DMS153 (cell line): ENCODE measurements around the gene SHISA9.

ENCODE experiments used
- DNase-seq: peaks from one replicate; lab custom pipeline; 2025; lab: John Stamatoyannopoulos, UW

Gene SHISA9

GRCh38 chr16:13021996-13022395, 120.6 kb downstream of the SHISA9 start:
- DNase-seq: no peak

- DNase-seq: no peak
These were observed 128.4 kb downstream of the SHISA9 start for GRCh38 chr16:13029786-13030185.

GRCh38 chr16:13030769-13031168, 129.4 kb downstream of the SHISA9 start:
- no peak for DNase-seq

GRCh38 chr16:13032911-13033310, 131.5 kb downstream of the SHISA9 start:
- DNase-seq: no peak

GRCh38 chr16:13036600-13036999, 135.2 kb downstream of the SHISA9 start:
- no peak for DNase-seq

GRCh38 chr16:13038591-13038990, 137.2 kb downstream of the SHISA9 start:
- DNase-seq: no peak

GRCh38 chr16:13039526-13039925, 138.1 kb downstream of the SHISA9 start:
- DNase-seq: no peak

GRCh38 chr16:13041180-13041579, 139.8 kb downstream of the SHISA9 start:
- no peak for DNase-seq

GRCh38 chr16:13041646-13042290, 140.4 kb downstream of the SHISA9 start:
- no peak for DNase-seq

GRCh38 chr16:13042291-13042685, 140.9 kb downstream of the SHISA9 start:
- no peak for DNase-seq

- no peak for DNase-seq
These were observed 144.8 kb downstream of the SHISA9 start for GRCh38 chr16:13046061-13046821.

- DNase-seq: no peak
These were observed 145.9 kb downstream of the SHISA9 start for GRCh38 chr16:13047276-13047675.

- DNase-seq: no peak
These were observed 148.3 kb downstream of the SHISA9 start for GRCh38 chr16:13049688-13050087.

GRCh38 chr16:13052431-13052830, 151.0 kb downstream of the SHISA9 start:
- no peak for DNase-seq

- DNase-seq: no peak
These were observed 154.1 kb downstream of the SHISA9 start for GRCh38 chr16:13055480-13055879.

GRCh38 chr16:13056607-13057006, 155.2 kb downstream of the SHISA9 start:
- no peak for DNase-seq

- DNase-seq: no peak
These were observed 159.5 kb downstream of the SHISA9 start for GRCh38 chr16:13060932-13061331.

GRCh38 chr16:13061691-13062090, 160.3 kb downstream of the SHISA9 start:
- DNase-seq: no peak

- no peak for DNase-seq
These were observed 160.8 kb downstream of the SHISA9 start for GRCh38 chr16:13062219-13062618.

- no peak for DNase-seq
These were observed 162.1 kb downstream of the SHISA9 start for GRCh38 chr16:13063457-13063856.

- no peak for DNase-seq
These were observed 163.4 kb downstream of the SHISA9 start for GRCh38 chr16:13064821-13065220.

- no peak for DNase-seq
These were observed 166.2 kb downstream of the SHISA9 start for GRCh38 chr16:13067648-13068047.

- DNase-seq: no peak
These were observed 167.7 kb downstream of the SHISA9 start for GRCh38 chr16:13068912-13069583.
